22Rv1 (cell line): ENCODE data around the gene TAS2R31.
"Not testable (repeated sequence)": the region's sequence is repeated elsewhere in the genome, so short reads cannot be mapped to it uniquely, and the experiment has no call there.

Experiments used
- ZFX ChIP-seq: fragments of 450-650 bp; IDR thresholded peaks from 2 replicates; pipeline ENCODE4 v1.6.1; 2017; ENCODE audit warnings: antibody characterized with exemption, borderline replicate concordance
- TF ChIP-seq, protein P1 (sequence below): fragments of 450-650 bp; IDR thresholded peaks from 2 replicates; pipeline ENCODE4 v1.5.1; 2017; ENCODE audit warnings: mild to moderate bottlenecking

DNA sequence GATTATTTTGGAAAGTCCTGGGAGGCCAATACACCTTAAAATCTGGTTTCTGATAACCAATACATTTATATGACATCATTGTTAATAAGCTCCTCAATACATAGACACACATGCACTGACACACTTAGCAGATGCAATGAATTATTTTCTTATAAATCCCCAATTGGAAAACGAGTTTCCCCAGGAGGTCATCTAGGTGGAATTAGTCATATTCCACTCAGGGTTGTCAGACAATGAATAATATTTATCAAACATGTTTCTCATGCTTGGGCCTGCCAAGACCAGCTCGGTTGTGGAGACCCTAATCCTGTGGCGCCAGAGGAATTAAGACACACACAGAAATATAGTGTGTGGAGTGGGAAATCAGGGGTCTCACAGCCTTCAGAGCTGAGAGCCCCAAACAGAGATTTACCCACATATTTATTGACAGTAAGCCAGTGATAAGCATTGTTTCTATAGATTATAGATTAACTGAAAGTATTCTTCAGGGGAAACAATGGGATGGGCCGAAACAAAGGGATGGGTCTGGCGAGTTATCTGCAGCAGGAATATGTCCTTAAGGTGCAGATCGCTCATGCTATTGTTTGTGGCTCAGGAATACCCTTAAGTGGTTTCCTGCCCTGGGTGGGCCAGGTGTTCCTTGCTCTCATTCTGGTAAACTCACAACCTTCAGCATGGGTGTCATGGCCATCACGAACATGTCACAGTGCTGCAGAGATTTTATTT lies 18.8 kb upstream of the TAS2R31 start:
- TF ChIP-seq, protein P1, sequence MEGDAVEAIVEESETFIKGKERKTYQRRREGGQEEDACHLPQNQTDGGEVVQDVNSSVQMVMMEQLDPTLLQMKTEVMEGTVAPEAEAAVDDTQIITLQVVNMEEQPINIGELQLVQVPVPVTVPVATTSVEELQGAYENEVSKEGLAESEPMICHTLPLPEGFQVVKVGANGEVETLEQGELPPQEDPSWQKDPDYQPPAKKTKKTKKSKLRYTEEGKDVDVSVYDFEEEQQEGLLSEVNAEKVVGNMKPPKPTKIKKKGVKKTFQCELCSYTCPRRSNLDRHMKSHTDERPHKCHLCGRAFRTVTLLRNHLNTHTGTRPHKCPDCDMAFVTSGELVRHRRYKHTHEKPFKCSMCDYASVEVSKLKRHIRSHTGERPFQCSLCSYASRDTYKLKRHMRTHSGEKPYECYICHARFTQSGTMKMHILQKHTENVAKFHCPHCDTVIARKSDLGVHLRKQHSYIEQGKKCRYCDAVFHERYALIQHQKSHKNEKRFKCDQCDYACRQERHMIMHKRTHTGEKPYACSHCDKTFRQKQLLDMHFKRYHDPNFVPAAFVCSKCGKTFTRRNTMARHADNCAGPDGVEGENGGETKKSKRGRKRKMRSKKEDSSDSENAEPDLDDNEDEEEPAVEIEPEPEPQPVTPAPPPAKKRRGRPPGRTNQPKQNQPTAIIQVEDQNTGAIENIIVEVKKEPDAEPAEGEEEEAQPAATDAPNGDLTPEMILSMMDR: not testable (repeated sequence)
- not testable (repeated sequence) for TF ChIP-seq ZFX
